Measurements from ENCODE around the gene TFCP2L1.

The TFCP2L1 gene

DNA sequence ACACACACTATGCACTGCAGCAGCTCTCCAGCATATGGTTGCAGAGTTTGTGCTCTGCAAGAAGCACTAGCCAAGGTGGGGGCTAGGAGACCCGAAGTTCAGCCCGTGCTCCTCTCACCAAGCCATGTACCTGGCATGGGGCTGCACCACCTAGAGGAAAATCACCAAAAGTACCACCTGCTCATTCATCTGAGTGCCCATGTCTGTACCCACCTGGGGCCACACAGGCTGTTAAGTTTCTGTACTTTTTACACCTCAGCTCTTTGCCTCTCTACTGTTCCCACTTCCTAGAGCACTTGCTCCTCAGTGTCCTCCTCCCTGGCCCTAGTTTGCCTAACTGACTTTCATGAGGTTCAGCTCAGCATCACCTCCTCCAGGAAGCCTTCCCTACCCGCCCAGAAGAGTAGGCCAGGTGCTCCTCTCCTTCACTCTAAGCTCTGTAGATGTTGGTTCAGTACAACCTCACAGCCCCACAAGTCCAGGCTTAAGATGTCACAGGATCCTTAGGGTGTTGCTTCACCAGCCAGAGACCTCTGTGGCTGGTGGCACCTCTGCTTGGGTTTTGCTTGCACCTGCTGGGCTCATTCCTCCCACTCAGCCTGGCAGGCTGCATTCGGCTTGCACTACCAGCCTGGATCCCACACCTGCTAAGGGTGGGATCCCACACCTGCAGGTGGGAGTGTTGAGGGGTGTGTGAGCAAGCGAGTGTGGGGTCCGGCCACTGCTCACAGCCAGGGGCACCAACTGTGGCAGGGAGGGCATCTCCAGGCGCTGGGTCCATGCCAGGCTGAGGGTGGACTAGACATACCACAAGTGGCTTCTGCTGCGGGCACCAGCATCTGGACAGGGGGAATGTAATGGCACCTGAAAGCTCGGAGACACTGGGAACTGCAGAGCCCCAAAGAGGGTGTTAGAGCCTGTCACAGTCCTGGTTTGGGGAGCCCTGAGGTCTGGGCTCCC is 10.2 kb upstream of the TFCP2L1 start:
- TF ChIP-seq CTCF (conservative IDR thresholded peaks at IDR 0.05) (no peak), ZFX (IDR thresholded peaks at IDR 0.05) (no peak)
- no peak overlapping the region for H3K27ac ChIP-seq

DNA sequence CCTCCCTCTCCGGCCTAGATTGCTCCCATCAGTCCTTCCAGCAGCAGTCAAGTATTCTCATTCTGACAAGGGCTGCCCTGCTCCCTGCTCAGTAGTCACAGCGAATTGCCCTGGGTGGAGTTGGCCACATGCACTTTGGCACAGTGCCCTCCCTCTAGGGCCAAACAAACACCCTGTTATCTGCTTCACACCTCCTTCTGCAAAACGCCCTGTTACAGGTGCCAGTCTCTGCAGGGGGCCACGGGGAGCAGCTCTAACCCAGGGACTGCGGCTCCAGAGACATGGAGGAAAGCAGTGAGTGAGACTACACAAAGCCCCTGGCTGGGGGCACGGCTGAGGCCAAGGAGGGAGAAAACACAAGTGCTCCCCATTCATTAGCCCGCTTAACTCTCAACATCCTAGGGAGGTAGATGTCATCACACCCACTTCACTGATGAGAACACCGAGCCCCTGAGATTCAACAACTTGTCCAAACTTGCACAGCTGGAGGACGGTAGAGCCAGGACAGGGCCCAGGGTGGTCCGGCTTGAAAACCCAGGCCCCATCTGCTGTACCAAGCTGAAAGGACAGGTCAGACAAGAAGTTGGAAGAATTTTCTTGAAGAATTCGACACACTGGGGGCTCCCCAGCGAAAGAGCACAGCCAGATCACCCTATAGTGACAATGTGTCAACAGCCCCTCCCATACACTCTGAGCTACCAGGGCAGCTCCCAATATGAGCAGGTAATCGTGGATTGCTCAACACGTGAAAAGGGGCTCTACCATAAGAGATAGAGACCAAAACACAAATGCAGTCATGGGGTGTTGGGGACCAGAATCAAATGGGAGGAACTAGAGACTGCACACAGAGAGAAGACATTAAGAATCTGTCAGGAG is 8.7 kb upstream of the TFCP2L1 start:
- H3K27ac ChIP-seq = no peak overlapping the region
- TF ChIP-seq ZFX (IDR thresholded peaks at IDR 0.05) (no peak), CTCF (conservative IDR thresholded peaks at IDR 0.05) (no peak)

GRCh38 chr2:121291251-121291580 is 6.2 kb upstream of the TFCP2L1 start:
- TF ChIP-seq ZFX (IDR thresholded peaks at IDR 0.05) = no peak
- no peak for TF ChIP-seq CTCF (conservative IDR thresholded peaks at IDR 0.05)
- no peak overlapping the region for H3K27ac ChIP-seq

- H3K27ac ChIP-seq = no peak overlapping the region
- TF ChIP-seq CTCF (conservative IDR thresholded peaks at IDR 0.05) (no peak), ZFX (IDR thresholded peaks at IDR 0.05) (no peak)
These were observed 4.3 kb upstream of the TFCP2L1 start for GRCh38 chr2:121289271-121289670.

DNA sequence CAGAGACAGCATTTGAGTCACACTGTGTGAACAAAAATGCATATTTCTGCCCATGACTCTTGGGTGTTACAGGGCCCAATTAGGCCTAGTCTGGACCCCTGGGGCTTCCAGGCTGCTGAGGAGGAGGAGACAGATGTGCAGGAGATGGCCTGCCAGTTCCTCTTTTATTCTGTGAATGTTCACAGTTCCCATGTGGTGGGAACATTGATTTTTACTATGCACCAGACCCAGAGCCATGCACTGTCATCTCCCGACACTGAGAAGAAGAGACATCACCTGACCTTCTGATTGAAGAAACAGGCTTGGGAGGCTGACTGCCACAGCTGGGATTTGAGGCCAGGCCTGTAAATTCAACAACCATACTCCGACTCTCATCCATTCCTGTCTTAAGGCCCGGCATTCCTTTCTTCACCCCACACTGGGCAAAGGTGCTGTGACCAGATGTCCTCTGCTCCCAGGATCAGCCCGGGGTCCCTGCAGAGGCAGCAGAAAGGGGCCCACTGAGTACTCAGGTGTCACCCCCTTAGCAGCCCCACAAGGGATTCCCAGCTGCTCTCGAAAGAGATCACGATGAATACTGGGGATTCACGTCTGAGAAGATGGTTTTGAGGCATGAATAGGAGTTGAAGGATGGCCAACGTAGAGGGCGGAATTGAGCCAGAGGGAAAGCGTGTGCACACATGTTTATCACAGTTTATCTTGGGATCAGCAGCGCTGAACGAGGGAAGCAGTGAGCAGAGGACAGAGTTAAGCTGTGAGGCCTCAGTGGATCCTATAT is 3.6 kb upstream of the TFCP2L1 start:
- no peak overlapping the region for H3K27ac ChIP-seq
- TF ChIP-seq ZFX (IDR thresholded peaks at IDR 0.05) (no peak), CTCF (conservative IDR thresholded peaks at IDR 0.05) (no peak)

- H3K27ac ChIP-seq = no peak overlapping the region
- TF ChIP-seq CTCF (conservative IDR thresholded peaks at IDR 0.05) (no peak), ZFX (IDR thresholded peaks at IDR 0.05) (no peak)
These were observed 3.0 kb upstream of the TFCP2L1 start for GRCh38 chr2:121287956-121288355.

Data from C4-2B (cell line).